Epithelial cell of proximal tubule (primary cell): ENCODE measurements around the gene NFIC. TPM values are rescaled to one million over a fixed set of nuclear protein-coding genes. Genes with fewer than 3 reads are reported as not detected.
"Not testable (repeated sequence)": the region's sequence is repeated elsewhere in the genome, so short reads cannot be mapped to it uniquely, and the experiment has no call there.

Experiments
- DNase-seq: peaks from one replicate; pipeline ENCODE4 v3.0.0-alpha.2; 2011; ENCODE audit warnings: low read depth
- H3K4me3 ChIP-seq: 2 replicates; pipeline ENCODE4 v1.5.1; 2011; ENCODE audit warnings: low read depth, mild to moderate bottlenecking, low read length
- total RNA-seq: library from RNA; depleted of rRNA; stranded (reverse); fragments of >200 nt; gene quantifications from 2 replicates; pipeline ENCODE4 v1.2.3, GENCODE V29; 2015
- TF ChIP-seq, protein P1 (sequence below): conservative IDR thresholded peaks from 2 replicates; pipeline ENCODE4 v1.5.1; 2012; ENCODE audit warnings: low read depth, mild to moderate bottlenecking, low read length

NFIC gene
- total RNA-seq, 1 donor from 2014 or later, result 16.8 TPM

DNA sequence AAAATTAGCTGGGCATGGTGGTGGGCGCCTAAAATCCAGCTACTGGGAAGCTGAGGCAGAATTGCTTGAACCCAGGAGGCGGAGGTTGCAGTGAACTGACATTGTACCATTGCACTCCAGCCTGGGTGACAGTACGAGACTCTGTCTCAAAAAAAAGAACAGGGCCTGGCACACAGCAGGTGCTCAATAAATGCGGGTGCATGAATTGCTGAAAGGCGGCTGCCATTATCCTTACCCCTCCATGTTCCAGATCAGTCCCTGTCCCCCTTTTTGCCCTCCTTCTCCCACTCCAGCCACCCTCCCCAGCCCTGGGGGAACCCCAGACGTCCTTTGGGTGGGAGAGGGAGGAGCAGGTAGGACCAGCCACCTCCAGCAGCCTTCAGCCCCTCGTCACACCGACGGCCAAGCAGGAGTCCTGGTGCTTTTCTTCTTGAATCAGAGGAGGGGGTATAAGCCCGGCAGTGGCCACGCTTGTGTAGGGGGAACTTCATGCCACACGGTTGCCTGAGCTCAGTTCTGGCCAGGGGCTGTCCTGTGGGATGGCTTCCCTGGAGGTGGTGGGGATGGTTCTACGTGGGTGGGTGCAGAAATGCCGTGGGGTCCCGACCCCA lies 20.4 kb upstream of the NFIC start:
- DNase-seq, result no peak
- no peak overlapping the region for H3K4me3 ChIP-seq
- TF ChIP-seq, protein P1, sequence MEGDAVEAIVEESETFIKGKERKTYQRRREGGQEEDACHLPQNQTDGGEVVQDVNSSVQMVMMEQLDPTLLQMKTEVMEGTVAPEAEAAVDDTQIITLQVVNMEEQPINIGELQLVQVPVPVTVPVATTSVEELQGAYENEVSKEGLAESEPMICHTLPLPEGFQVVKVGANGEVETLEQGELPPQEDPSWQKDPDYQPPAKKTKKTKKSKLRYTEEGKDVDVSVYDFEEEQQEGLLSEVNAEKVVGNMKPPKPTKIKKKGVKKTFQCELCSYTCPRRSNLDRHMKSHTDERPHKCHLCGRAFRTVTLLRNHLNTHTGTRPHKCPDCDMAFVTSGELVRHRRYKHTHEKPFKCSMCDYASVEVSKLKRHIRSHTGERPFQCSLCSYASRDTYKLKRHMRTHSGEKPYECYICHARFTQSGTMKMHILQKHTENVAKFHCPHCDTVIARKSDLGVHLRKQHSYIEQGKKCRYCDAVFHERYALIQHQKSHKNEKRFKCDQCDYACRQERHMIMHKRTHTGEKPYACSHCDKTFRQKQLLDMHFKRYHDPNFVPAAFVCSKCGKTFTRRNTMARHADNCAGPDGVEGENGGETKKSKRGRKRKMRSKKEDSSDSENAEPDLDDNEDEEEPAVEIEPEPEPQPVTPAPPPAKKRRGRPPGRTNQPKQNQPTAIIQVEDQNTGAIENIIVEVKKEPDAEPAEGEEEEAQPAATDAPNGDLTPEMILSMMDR, result no peak

- no peak for DNase-seq
- TF ChIP-seq, protein P1, result no peak
- H3K4me3 ChIP-seq, result peak overlapping the region; percentile 23
Measured at GRCh38 chr19:3346677-3347353, 19.6 kb upstream of the NFIC start.

DNA sequence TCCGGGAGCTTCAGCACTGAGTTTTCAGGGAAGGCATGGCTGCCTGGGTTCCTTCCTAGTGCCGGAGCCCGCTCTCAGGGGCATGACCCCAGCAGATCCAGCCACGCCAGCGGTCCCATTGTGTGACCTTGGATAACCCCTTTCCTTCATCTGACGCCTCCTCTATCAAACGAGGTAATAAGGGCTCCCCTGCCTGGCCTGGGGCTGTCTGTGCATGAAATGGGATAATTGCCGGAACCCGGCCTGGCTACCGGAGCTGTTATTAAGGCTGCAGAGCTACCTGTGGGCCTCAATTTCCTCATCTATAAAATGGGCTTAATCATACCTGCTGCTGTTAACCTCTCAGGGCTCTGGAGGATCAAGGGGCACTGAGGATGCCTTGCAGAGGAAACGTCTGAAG lies 18.3 kb upstream of the NFIC start:
- DNase-seq, result no peak
- no peak overlapping the region for H3K4me3 ChIP-seq
- TF ChIP-seq, protein P1, result no peak

DNA sequence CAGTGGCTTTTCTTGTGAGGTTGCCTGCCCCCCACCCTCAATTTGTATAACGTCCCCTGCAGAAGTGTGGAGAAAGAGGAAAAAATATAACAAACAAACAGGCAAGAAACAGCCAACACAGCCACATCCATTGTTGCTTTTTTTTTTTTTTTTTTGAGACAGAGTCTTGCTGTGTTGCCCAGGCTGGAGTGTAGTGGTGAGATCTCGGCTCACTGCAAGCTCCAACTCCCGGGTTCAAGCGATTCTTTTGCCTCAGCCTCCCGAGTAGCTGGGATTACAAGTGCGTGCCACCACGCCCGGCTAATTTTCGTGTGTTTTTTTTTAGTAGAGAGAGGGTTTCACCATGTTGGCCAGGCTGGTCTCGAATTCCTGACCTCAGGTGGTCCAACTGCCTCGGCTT lies 17.9 kb upstream of the NFIC start:
- not testable (repeated sequence) for DNase-seq, H3K4me3 ChIP-seq

GRCh38 chr19:3350014-3350663 lies 16.2 kb upstream of the NFIC start:
- no peak overlapping the region for H3K4me3 ChIP-seq
- peak; percentile 37 for DNase-seq
- TF ChIP-seq, protein P1, result no peak

DNA sequence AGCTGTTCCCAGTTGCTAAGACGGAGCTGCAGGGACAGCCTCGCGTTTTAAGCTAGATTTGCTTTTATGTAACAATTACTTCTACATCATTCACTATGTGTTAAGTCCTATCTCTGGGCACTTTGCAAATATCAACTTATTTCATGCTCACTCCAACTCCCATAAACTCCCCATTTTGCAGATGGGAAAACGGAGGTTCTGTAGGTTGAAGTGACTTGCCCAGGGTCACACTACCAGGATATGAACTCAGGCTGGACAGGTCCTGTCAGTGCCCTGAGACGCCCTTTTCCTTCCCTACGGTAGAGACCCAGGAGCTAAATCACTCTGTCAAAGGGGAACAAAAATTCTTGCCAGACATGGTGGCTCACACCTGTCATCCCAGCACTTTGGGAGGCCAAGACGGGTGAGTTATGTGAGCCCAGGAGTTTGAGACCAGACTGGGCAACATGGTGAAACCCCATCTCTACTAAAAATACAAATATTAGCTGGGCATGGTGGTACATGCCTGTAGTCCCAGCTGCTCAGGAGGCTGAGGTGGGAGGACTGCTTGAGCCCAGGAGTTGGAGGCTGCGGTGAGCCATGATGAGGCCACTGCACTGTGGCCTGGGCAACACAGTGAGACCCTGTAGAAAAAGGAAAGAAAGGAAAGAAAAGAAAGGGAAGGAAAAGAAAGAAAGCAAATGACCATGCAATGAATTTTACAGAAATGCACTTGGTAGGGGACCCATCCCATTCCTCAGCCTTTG lies 14.5 kb upstream of the NFIC start:
- TF ChIP-seq, protein P1, result no peak
- H3K4me3 ChIP-seq, result no peak overlapping the region
- no peak for DNase-seq

- no peak for DNase-seq
- TF ChIP-seq, protein P1, result no peak
- no peak overlapping the region for H3K4me3 ChIP-seq
Measured at GRCh38 chr19:3353493-3353892, 12.9 kb upstream of the NFIC start.
